ENCODE measurements around the gene COASY. TPM values are rescaled to one million over a fixed set of nuclear protein-coding genes. Genes with fewer than 3 reads are reported as not detected.
A peak's percentile ranks its signal among the peaks of the same experiment; 100 is the strongest.
"Not testable (repeated sequence)": the region's sequence is repeated elsewhere in the genome, so short reads cannot be mapped to it uniquely, and the experiment has no call there.

Gene COASY
- total RNA-seq, 1 donor from 2014 or later = 109 TPM

GRCh38 chr17:42537826-42538451 is 24.0 kb upstream of the COASY start:
- Mint-ChIP-seq H3K4me1 (peaks cover 32% of the 10 kb centered on the region), H3K27me3 (peaks cover 6% of the 10 kb centered on the region), H3K4me3 (peak overlapping the region; percentile 79), H3K27ac (peak overlapping the region; percentile 84), H3K9me3 (no peaks in the 10 kb centered on the region), H3K36me3 (ENCODE audit: low read depth) (peaks cover 20% of the 10 kb centered on the region)
- no peak for DNase-seq
- intact Hi-C loops (cut with micrococcal nuclease) = loop anchor here (2.0 kb wide), 1 partner anchor 17 kb away; no protein-coding TSS in a partner anchor

GRCh38 chr17:42538482-42538881 is 23.5 kb upstream of the COASY start:
- peaks cover 4% of the 10 kb centered on the region for H3K27me3 Mint-ChIP-seq
- peaks cover 30% of the 10 kb centered on the region for H3K4me1 Mint-ChIP-seq
- peaks cover 20% of the 10 kb centered on the region for H3K36me3 Mint-ChIP-seq (ENCODE audit: low read depth)
- no peak overlapping the region for H3K4me3 Mint-ChIP-seq
- no peak overlapping the region for H3K27ac Mint-ChIP-seq
- no peak for DNase-seq
- no peaks in the 10 kb centered on the region for H3K9me3 Mint-ChIP-seq
- intact Hi-C loops (cut with micrococcal nuclease) = no loop called here

GRCh38 chr17:42540558-42540957 is 21.4 kb upstream of the COASY start:
- peaks cover 26% of the 10 kb centered on the region for H3K4me1 Mint-ChIP-seq
- DNase-seq; intact Hi-C loops (cut with micrococcal nuclease); H3K27me3 Mint-ChIP-seq; H3K9me3 Mint-ChIP-seq: not testable (repeated sequence)
- peak overlapping the region; percentile 74 for H3K27ac Mint-ChIP-seq
- H3K36me3 Mint-ChIP-seq (ENCODE audit: low read depth) = peaks cover 20% of the 10 kb centered on the region
- H3K4me3 Mint-ChIP-seq = peak overlapping the region; percentile 44

GRCh38 chr17:42541041-42541833 is 20.7 kb upstream of the COASY start:
- peaks cover 20% of the 10 kb centered on the region for H3K36me3 Mint-ChIP-seq (ENCODE audit: low read depth)
- H3K27me3 Mint-ChIP-seq = no peaks in the 10 kb centered on the region
- peak overlapping the region; percentile 44 for H3K4me3 Mint-ChIP-seq
- no peak for DNase-seq
- H3K4me1 Mint-ChIP-seq = peaks cover 22% of the 10 kb centered on the region
- intact Hi-C loops (cut with micrococcal nuclease) = no loop called here
- H3K27ac Mint-ChIP-seq = peak overlapping the region; percentile 74
- H3K9me3 Mint-ChIP-seq = no peaks in the 10 kb centered on the region

- peaks cover 16% of the 10 kb centered on the region for H3K4me1 Mint-ChIP-seq
- no peak overlapping the region for H3K4me3 Mint-ChIP-seq
- H3K27ac Mint-ChIP-seq = no peak overlapping the region
- intact Hi-C loops (cut with micrococcal nuclease) = no loop called here
- H3K27me3 Mint-ChIP-seq = no peaks in the 10 kb centered on the region
- H3K9me3 Mint-ChIP-seq = no peaks in the 10 kb centered on the region
- no peak for DNase-seq
- peaks cover 17% of the 10 kb centered on the region for H3K36me3 Mint-ChIP-seq (ENCODE audit: low read depth)
These were observed 18.5 kb upstream of the COASY start for GRCh38 chr17:42543190-42544079.

- no peak overlapping the region for H3K27ac Mint-ChIP-seq
These were observed 17.1 kb upstream of the COASY start for GRCh38 chr17:42544874-42545283.

GRCh38 chr17:42545755-42546505 is 16.0 kb upstream of the COASY start:
- intact Hi-C loops (cut with micrococcal nuclease); H3K4me3 Mint-ChIP-seq; DNase-seq; H3K36me3 Mint-ChIP-seq (ENCODE audit: low read depth); H3K9me3 Mint-ChIP-seq; H3K27me3 Mint-ChIP-seq; H3K27ac Mint-ChIP-seq: not testable (repeated sequence)
- peaks cover 18% of the 10 kb centered on the region for H3K4me1 Mint-ChIP-seq

More at GRCh38 chr17:42544874-42545283, 17.1 kb upstream of the COASY start:
- H3K4me1 Mint-ChIP-seq = peaks cover 23% of the 10 kb centered on the region
- intact Hi-C loops (cut with micrococcal nuclease) = no loop called here
- no peak for DNase-seq
- no peak overlapping the region for H3K4me3 Mint-ChIP-seq
- no peaks in the 10 kb centered on the region for H3K27me3 Mint-ChIP-seq
- H3K36me3 Mint-ChIP-seq (ENCODE audit: low read depth) = peaks cover 11% of the 10 kb centered on the region
- no peaks in the 10 kb centered on the region for H3K9me3 Mint-ChIP-seq

- no peak overlapping the region for H3K27ac Mint-ChIP-seq
- no peaks in the 10 kb centered on the region for H3K36me3 Mint-ChIP-seq (ENCODE audit: low read depth)
- DNase-seq = no peak
- no peak overlapping the region for H3K4me3 Mint-ChIP-seq
- intact Hi-C loops (cut with micrococcal nuclease) = no loop called here
- H3K27me3 Mint-ChIP-seq = no peaks in the 10 kb centered on the region
- H3K9me3 Mint-ChIP-seq = no peaks in the 10 kb centered on the region
- peaks cover 11% of the 10 kb centered on the region for H3K4me1 Mint-ChIP-seq
These were observed 14.9 kb upstream of the COASY start for GRCh38 chr17:42547001-42547461.

GRCh38 chr17:42547698-42548069 is 14.3 kb upstream of the COASY start:
- no peaks in the 10 kb centered on the region for H3K9me3 Mint-ChIP-seq
- intact Hi-C loops (cut with micrococcal nuclease) = no loop called here
- no peaks in the 10 kb centered on the region for H3K27me3 Mint-ChIP-seq
- no peaks in the 10 kb centered on the region for H3K36me3 Mint-ChIP-seq (ENCODE audit: low read depth)
- H3K4me3 Mint-ChIP-seq = no peak overlapping the region
- no peak for DNase-seq
- peaks cover 11% of the 10 kb centered on the region for H3K4me1 Mint-ChIP-seq
- H3K27ac Mint-ChIP-seq = no peak overlapping the region

- DNase-seq = peak; percentile 93
- intact Hi-C loops (cut with micrococcal nuclease) = no loop called here
- H3K9me3 Mint-ChIP-seq = no peaks in the 10 kb centered on the region
- H3K36me3 Mint-ChIP-seq (ENCODE audit: low read depth) = no peaks in the 10 kb centered on the region
- H3K4me1 Mint-ChIP-seq = peaks cover 11% of the 10 kb centered on the region
- H3K27ac Mint-ChIP-seq = no peak overlapping the region
- H3K27me3 Mint-ChIP-seq = no peaks in the 10 kb centered on the region
- peak overlapping the region; percentile 32 for H3K4me3 Mint-ChIP-seq
These were observed 13.7 kb upstream of the COASY start for GRCh38 chr17:42548070-42548837.

GRCh38 chr17:42548993-42549755 is 12.8 kb upstream of the COASY start:
- intact Hi-C loops (cut with micrococcal nuclease) = no loop called here
- H3K9me3 Mint-ChIP-seq = no peaks in the 10 kb centered on the region
- peaks cover 13% of the 10 kb centered on the region for H3K4me1 Mint-ChIP-seq
- H3K4me3 Mint-ChIP-seq = peak overlapping the region; percentile 11
- DNase-seq = no peak
- no peaks in the 10 kb centered on the region for H3K36me3 Mint-ChIP-seq (ENCODE audit: low read depth)
- peak overlapping the region; percentile 53 for H3K27ac Mint-ChIP-seq
- H3K27me3 Mint-ChIP-seq = no peaks in the 10 kb centered on the region

- intact Hi-C loops (cut with micrococcal nuclease); H3K9me3 Mint-ChIP-seq: not testable (repeated sequence)
These were observed 9.2 kb upstream of the COASY start, which contains the start of gene HSD17B1 for GRCh38 chr17:42552736-42553135. HSD17B1 (plus strand) TSS chr17:42552923; CDS start chr17:42552934, 11 bp downstream.

More at GRCh38 chr17:42552736-42553135, 9.2 kb upstream of the COASY start, which contains the start of gene HSD17B1:
- peak within 1 kb of the TSS; percentile 92 for H3K27ac Mint-ChIP-seq
- DNase-seq; H3K27me3 Mint-ChIP-seq; H3K36me3 Mint-ChIP-seq (ENCODE audit: low read depth): not testable (repeated sequence)
- peak within 1 kb of the TSS; percentile 95 for H3K4me3 Mint-ChIP-seq
- H3K4me1 Mint-ChIP-seq = peaks cover 26% of the 10 kb centered on the region

Data from activated CD4-positive, alpha-beta T cell treated with anti-CD3 and anti-CD28 coated beads, Interleukin-2, amount 10 ng/mL, durations not matched to agents 24 days and 14 days (primary cell).